Suppressor macrophage treated with lipopolysaccharide for 4 hours (primary cell): Measurements from ENCODE around the gene ACTG2.
"Not testable (repeated sequence)": the region's sequence is repeated elsewhere in the genome, so short reads cannot be mapped to it uniquely, and the experiment has no call there.

Experiments
- DNase-seq: peaks from one replicate; pipeline ENCODE4 v3.0.0-alpha.2; 2020

The ACTG2 gene

GRCh38 chr2:73937899-73938298 is 45.1 kb downstream of the ACTG2 start:
- no peak for DNase-seq

GRCh38 chr2:73938718-73939352 is 46.0 kb downstream of the ACTG2 start:
- DNase-seq: no peak

GRCh38 chr2:73939419-73939818 is 46.6 kb downstream of the ACTG2 start:
- DNase-seq: no peak

GRCh38 chr2:73940066-73940465 is 47.3 kb downstream of the ACTG2 start:
- DNase-seq: not testable (repeated sequence)

- no peak for DNase-seq
These were observed 49.9 kb downstream of the ACTG2 start for GRCh38 chr2:73942664-73943063.

- DNase-seq: no peak
These were observed 51.9 kb downstream of the ACTG2 start for GRCh38 chr2:73944714-73945113.

GRCh38 chr2:73946215-73946614 is 53.4 kb downstream of the ACTG2 start:
- no peak for DNase-seq

GRCh38 chr2:73946666-73947065 is 53.9 kb downstream of the ACTG2 start:
- DNase-seq: no peak

GRCh38 chr2:73947412-73948018 is 54.7 kb downstream of the ACTG2 start:
- no peak for DNase-seq

- no peak for DNase-seq
These were observed 57.0 kb downstream of the ACTG2 start for GRCh38 chr2:73949802-73950201.

- DNase-seq: peak; percentile 90
These were observed 60.0 kb downstream of the ACTG2 start for GRCh38 chr2:73952499-73953446.

- DNase-seq: no peak
These were observed 63.5 kb downstream of the ACTG2 start for GRCh38 chr2:73956218-73956865.

- DNase-seq: no peak
These were observed 68.5 kb downstream of the ACTG2 start for GRCh38 chr2:73961274-73961673.

- no peak for DNase-seq
These were observed 69.2 kb downstream of the ACTG2 start for GRCh38 chr2:73961823-73962615.

- DNase-seq: no peak
These were observed 70.0 kb downstream of the ACTG2 start for GRCh38 chr2:73962798-73963197.

GRCh38 chr2:73963385-73964120 is 70.7 kb downstream of the ACTG2 start:
- peak; percentile 69 for DNase-seq

GRCh38 chr2:73964223-73964622 is 71.4 kb downstream of the ACTG2 start:
- DNase-seq: no peak

GRCh38 chr2:73965053-73965452 is 72.2 kb downstream of the ACTG2 start:
- DNase-seq: no peak

GRCh38 chr2:73968357-73968937 is 75.6 kb downstream of the ACTG2 start:
- no peak for DNase-seq

- DNase-seq: peak; percentile 69
These were observed 76.5 kb downstream of the ACTG2 start for GRCh38 chr2:73969356-73969755.
